NCI-H2171 treated with DMSO at 0.1 percent for 48 hours (cell line): ENCODE data around the gene LACTB.
A peak's percentile ranks its signal among the peaks of the same experiment; 100 is the strongest.
"Not testable (repeated sequence)": the region's sequence is repeated elsewhere in the genome, so short reads cannot be mapped to it uniquely, and the experiment has no call there.

Source experiments
- DNase-seq: peaks from one replicate; lab custom pipeline; 2025; lab: John Stamatoyannopoulos, UW

The LACTB gene

DNA sequence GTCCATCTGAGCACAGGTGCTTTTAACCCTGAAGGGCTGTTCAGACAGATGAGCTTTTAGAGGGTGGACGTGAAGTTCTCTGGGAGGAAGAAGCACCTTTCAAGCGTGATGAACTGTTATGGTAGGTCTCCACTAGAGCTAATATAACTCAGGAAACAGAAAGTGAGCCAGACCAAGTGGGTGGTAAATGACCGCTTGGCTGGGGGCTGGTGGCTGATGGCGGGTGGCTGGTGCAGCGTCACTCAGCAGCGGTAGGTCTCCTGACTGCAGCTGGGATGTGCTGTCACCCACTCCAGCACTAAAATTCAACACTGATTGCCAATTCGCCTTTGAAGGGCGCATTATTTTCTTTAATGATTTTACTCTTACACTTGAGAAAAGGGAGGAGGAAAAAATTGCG, 31.2 kb upstream of the LACTB start:
- no peak for DNase-seq

DNA sequence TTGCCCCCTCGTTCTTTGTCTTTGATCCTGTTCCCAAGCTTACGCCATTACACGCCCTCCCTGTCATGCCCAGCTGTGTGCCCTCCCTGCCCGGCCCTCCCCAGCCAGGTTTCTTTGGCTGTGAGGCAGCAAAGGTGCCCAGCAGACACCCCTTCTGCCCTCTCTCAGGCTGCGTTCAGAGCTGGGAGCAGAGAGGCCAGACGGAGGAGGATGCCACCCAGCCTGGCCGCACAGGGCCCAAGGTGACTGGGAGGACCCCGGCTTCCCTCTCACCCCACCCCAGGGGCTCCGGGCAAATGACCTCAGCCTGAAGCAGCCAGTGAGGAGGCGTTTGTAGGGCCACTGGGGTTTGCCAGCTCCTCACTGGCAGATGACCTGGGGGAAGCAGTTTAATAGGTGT, 30.8 kb upstream of the LACTB start:
- no peak for DNase-seq

DNA sequence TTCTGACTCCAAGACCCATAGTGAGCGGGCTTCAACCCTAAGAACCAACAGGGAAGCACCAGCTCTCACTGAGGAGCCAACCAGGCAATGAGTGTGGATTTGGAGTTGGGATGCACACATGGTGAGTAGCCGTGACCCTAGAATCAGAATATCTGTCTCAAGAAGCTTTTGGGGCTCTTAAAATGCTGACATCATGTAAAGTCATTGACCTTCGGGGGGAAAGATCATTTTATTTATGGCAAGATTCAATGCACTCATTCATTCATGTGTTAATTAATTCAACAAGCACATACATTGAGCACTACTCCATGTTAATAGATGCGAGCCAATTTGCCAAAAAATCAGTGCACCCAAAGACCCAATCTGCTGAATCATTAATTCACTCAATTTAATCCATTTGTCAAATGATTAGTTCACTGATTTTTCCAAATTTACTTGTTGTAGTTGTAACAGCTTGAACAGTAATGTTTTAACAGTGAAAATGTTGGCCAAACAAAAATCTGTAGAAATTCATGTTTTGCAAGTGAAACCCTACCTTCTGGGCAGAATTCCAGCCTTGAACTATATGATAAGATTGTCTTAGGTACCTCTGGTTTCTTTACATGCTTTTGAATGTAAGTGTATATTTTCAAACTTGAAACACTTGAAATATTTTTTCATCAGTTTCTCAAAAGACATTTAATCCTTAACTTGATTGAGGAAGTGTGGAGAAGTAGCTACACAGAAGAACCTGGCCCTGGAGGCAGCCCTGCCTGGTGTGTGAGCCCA, 29.8 kb upstream of the LACTB start:
- no peak for DNase-seq

DNA sequence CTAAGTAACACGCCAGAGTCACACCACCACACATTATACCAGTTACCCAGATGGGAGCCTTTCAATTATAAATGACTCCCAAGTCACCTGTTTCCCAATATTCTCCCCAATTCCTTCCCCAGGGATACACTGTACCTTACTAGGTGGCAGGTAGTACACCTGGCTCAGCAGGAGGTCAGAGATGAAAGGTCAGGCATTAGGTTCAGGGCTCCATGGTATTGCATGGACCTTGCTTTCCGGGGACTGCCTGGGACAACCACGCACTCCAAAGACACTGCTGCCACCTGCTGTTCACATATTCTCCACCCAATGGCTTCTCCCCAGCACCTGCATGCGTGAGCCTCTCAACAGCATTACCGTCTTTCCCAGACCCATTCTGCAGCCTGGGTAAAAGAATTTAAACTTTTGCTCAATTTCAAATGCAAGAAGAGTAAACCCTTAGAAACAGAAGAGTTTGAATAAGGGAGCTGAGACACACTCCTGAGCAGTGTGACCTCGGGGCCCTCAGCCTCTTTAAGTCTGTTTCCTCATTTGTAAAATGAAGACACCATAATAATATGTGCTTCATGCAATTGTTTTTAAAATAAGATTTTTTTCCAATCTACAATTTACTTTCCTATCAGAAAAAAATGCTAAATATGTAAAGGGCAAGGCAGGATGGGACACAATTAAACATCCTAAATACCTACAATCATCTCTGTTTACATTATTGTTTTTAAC, 28.0 kb upstream of the LACTB start:
- peak; percentile 88 for DNase-seq

DNA sequence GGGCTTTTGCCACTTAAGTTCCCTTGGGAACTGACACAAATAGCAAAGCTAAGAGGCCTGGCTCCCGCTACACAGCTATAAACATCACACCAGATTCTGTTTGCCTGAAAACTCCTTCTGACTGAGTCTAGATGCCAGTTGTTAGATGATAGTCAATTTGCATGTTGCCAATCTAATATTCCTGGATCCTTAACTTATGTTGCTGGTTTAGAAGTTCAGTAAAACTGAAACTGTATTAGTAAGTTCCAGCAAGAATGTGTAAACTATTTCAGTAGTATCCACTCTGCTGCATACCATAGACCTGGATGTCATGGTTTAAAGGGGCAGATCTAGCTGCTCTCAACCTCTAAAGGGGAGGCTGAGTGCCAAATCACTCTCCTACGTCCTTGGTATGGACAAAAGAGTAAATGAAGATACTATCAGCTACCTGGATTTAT, 27.1 kb upstream of the LACTB start:
- DNase-seq, result peak; percentile 53

DNA sequence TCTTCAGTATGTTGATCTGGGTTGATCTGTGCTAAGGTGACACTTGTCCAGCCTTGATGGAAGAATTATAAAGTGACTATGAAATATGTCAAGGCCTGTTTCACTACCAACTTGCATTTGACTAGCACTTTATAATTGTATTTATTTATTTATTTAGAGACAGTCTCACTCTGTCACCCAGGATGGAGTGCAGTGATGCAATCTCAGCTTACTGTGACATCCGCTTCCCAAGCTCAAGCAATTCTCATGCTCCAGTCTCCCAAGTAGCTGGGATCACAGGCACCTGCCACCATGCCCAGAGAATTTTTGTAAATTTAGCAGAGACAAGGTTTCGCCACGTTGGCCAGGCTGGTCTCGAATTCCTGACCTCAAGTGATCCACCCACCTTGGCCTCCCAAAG, 25.5 kb upstream of the LACTB start:
- no peak for DNase-seq

DNA sequence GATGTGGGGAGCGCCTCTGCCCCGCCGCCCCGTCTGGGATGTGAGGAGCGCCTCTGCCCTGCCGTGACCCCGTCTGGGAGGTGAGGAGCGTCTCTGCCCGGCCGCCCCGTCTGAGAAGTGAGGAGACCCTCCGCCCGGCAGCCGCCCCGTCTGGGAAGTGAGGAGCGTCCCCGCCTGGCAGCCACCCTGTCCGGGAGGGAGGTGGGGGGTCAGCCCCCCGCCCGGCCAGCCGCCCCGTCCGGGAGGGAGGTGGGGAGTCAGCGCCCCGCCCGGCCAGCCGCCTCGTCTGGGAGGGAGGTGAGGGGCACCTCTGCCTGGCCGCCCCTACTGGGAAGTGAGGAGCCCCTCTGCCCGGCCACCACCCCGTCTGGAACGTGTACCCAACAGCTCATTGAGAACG, 22.8 kb upstream of the LACTB start:
- DNase-seq, result not testable (repeated sequence)

DNA sequence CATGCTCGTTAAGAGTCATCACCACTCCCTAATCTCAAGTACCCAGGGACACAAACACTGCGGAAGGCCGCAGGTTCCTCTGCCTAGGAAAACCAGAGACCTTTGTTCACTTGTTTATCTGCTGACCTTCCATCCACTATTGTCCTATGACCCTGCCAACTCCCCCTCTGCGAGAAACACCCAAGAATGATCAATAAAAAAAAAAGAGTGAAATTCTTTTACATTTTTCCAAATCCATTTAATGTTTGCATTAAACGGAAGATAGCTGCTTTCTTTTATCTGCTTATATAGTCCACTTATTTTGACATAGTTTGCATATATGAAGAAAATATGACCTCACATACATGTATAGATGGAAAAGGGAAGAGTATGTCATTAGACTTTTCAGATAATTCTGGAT, 22.1 kb upstream of the LACTB start:
- not testable (repeated sequence) for DNase-seq

DNA sequence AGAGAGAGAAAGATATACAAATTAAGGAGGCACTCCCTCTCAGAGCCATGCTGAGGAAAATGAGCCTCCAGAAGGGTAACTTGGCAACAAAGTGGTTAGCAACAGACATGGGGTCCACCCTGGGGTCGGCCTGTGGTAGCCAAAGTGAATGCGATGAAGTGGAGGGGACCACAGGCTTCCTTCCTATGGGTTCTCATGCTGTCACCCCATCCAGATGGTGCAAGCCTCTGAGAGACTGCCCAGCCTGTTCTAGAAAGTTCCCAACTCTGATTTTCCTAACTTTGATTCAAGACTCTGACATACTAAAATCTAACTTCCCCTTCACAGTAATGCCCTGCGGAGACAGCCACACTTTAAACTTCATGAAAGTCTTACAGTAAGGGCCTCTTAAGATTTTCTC, 18.2 kb upstream of the LACTB start:
- DNase-seq, result no peak

DNA sequence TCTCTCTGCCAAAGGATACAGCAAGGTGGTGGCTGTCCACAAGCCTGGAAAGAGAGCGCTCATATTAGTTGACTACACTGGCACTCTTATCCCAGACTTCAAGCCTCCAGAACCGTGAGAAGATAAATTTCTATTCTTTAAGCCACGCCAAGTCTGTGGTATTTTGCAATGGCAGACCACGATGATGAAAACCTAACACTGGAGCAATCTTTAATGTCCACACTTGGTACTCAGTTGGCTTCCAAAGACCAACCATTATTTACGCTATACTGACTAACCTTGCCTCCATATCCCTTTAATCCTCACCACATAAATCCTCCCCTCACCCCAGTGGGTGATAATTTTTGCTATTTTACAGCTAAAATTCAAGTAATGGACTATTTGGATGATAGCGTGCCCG, 16.9 kb upstream of the LACTB start:
- DNase-seq, result no peak

DNA sequence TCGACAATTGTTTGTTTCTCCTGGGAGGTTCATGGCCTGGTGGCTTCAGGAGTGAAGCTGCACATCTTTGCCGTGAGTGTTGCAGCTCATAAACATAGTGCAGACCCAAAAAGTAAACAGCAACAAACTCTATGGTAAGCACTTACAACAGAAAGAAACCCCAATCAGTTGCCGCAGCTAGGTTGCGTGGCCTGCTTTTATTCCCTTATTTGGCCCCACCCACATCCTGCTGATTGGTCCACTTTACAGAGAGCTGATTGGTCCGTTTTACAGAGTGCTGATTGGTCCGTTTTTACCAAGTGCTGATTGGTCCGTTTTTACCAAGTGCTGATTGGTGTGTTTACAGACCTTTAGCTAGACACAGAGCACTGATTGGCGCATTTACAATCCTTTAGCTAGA, 16.3 kb upstream of the LACTB start:
- not testable (repeated sequence) for DNase-seq

DNA sequence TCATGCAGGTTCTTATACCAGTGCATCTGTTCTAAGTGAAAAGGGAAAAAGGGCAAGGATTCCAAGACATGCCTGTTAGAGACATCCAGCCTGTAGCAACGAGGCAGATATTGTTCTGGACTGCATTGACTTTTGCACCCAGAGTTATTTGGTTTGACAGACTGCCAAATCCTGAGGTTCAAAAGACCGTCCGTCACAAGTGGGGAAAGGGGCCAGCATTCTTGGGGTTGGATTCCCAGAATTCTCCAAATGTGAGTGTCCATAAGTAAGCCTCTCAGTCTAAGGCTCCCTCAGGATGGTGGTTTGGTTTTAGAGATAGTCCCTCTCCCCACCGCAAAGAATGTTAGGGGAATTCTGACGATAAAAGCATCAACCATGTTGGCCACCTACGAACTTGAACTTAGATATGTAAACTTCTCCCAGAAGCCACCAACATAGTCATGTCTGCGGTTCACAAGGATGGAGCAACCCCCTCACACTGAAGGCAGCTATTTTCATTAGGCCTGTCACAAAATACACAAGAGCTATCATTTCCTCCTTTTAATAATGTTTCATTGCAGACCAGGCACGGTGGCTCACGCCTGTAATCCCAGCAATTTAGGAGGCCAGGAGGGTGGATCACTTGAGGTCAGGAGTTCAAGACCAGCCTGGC, 13.6 kb upstream of the LACTB start:
- no peak for DNase-seq

DNA sequence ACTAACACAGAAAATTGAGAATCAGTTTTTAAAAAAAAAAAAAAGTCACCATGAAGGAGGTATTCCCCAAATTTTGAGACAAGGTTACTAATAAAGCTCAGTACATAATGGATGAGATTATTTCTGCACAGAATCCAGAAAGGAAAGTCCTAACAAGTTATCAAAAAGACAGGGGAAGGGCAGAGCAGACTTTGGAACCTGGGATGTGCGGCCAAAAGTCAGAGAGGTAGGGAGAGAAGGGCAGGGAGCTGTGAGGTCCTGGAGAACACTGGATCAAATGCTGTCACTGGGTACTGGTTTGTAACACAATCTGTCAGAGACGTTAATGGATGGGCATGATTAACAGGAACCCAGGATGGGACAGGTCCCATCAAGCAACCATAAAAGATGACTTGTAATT, 12.2 kb upstream of the LACTB start:
- no peak for DNase-seq

DNA sequence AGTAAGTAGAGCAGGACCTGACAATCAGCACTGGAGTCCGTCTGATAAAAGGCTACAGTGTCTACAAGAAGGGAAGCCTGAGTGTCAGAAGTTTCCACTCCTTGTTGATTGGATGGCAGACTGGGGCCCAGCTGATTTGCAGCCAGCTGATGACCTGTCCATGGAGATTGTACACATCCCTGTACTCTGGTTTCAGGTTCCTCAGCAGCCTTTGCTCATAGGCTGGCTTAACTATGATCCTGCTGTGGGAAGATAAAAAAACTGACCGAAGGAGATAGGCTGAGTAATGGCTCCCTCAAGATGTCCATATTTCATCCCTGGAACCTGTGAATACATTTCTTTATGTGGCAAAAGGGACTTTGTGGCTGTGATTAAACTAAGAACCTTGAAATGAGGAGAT, 11.7 kb upstream of the LACTB start:
- DNase-seq, result no peak

DNA sequence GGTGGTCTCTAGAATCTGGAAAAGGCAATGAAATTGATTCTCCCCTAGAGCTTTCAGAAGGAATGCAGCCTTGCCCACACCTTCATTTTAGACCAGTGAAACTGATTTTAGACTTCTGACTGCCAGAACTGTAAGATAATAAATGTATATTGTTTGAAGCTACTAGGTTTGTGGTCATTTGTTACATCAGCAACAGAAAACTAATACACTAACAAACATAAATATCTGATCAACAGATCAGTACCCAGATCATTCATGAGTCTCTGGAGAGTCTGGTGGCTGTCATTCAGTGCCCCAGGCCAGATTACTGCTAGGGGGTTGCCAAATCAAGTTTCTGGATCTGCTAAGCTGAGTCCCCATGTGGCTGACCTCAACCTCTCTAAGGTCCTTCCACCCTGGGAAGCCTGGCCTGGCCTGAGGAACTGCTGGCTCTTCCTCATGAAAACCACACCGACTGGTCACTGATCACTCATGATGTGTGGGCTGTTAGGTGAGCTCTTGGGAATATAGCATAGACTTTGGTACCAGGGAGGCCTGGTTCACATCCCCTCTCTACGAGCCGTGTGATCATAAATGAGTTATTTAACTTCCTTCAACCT, 11.1 kb upstream of the LACTB start:
- DNase-seq, result no peak

DNA sequence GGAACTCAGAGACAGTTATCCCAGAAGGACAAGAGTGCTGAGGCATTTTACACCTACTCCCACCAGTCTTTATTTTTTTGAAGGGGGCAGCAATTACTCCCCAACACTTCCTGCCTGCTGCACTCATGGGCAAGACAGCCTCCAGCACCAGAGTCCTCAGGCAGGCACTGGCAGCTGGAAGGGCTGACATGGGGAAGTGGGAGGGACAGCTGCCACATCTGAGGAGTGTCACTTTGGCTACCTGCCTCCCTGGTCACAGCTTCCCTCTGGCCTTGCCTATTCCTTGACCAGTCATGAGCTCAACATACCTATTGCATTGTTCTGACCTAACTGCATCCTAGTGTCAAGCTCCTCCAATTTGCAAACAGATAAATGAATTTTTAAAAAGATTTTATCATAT, 10.2 kb upstream of the LACTB start:
- no peak for DNase-seq

DNA sequence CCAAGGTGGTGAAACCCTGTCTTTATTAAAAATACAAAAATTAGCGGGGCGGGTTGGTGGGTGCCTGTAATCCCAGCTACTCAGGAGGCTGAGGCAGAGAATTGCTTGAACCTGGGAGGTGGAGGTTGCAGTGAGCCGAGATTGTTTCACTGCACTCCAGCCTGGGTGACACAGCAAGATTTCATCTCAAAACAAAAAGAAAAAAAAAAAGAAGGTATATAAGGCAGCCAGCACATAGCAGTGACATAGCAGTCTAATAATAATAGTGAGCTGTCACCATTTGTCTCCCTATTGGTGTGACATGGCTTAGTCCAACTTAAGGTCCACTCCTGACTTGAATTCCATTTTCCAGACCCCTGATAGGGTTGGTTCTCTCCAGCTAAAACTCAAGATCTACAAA, 8.8 kb upstream of the LACTB start:
- DNase-seq, result no peak

DNA sequence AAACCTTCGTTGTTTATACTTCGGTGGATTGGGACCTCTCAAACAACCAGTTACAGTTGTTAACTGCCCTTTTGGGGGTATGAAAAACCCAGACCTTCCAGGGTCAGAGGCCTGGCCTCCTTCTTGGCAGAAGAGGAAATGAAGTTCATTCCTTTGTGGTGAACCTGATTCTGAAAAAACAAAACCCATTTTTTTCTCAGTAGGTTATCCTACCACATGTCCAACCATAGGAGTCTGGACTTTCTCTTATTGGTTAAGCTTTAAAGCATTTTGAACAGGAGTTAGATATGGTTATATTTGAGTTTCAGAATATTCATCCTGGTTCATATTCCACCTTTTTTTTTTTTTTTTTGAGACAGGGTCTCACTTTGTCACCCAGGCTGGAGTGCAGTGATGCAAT, 7.2 kb upstream of the LACTB start:
- DNase-seq, result no peak

DNA sequence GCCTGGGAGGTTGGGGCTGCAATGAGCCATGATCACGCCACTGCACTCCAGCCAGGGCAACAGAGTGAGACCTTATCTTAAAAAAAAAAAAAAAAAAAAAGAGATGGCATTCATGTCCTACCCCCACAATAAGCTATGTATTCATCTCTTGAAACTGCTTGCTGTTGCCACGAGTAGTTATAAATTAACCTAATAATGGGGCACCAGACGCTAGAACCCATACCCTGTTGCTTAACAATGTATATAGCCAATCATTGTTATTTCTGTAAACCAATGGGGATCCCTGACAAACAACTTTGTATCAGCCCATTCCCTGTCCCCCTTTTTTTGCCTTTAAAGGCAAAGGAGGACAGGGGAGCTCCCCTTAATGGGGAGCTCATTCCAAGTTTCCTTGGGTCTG, 2.8 kb upstream of the LACTB start:
- DNase-seq, result no peak

DNA sequence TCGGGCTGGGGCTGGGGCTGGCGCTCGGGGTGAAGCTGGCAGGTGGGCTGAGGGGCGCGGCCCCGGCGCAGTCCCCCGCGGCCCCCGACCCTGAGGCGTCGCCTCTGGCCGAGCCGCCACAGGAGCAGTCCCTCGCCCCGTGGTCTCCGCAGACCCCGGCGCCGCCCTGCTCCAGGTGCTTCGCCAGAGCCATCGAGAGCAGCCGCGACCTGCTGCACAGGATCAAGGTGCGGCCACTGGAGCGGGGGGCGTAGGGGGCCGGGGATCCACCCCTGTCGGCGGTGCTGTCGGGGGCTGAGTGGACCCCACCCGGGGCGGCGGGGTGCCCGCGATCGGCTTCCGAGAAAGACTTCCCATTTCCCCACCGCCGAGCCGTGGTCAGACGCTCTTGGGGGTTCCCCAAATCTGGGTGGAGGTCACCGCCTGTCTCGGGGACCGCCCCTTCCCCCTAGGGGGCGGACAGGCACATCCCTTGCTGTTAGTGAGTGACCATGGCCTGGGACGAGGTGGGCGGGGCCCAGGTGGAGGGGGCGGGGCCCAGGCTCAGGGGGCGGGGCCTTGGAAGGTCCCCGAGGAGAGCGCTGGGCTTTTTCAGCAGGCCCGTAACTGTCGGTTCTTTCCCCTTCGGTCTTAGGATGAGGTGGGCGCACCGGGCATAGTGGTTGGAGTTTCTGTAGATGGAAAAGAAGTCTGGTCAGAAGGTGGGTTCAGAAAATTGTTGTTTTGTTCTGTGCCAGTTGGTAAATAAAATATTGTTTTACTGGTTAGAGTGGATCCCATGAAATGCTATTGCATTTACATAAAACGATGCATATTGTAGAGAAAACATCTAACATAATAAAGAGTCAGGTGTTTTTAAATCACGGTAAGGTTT, 578 bp downstream of the LACTB start:
- DNase-seq, result peak; percentile 48

DNA sequence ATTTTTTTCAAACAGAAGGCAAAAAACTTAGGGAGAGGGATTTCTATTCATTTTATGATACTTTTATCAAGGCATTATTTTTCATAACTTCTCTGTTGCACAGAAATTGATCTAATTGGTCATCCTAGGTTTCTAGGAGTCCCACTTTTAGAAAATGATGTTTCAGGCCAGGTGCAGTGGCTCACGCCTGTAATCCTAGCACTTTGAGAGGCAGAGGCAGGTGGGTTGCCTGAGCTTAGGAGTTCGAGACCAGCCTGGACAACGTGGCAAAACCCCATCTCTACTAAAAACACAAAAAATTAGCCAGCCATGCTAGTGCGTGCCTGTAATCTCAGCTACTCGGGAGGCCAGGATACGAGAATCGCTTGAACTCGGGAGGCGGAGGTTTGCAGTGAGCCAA, 2.8 kb downstream of the LACTB start:
- DNase-seq, result no peak

DNA sequence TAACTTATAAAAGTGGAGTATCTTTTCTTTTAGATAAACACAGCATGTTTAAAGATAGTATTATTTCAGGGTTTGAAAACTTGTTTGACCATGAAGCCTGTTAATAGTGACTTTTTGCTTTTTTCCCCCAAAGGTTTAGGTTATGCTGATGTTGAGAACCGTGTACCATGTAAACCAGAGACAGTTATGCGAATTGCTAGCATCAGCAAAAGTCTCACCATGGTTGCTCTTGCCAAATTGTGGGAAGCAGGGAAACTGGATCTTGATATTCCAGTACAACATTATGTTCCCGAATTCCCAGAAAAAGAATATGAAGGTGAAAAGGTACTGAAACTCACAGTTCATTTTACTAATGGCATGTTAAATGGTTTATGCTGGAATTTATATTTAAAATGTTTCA, 5.1 kb downstream of the LACTB start:
- DNase-seq, result no peak
